G401.6 (cell line): ENCODE data around the gene CCNK.

ENCODE experiments used
- FAIRE-seq: peaks from 2 replicates; lab custom pipeline; 2012; peaks lifted over from hg19 to GRCh38; lab: Jason Lieb, UNC

The CCNK gene

DNA sequence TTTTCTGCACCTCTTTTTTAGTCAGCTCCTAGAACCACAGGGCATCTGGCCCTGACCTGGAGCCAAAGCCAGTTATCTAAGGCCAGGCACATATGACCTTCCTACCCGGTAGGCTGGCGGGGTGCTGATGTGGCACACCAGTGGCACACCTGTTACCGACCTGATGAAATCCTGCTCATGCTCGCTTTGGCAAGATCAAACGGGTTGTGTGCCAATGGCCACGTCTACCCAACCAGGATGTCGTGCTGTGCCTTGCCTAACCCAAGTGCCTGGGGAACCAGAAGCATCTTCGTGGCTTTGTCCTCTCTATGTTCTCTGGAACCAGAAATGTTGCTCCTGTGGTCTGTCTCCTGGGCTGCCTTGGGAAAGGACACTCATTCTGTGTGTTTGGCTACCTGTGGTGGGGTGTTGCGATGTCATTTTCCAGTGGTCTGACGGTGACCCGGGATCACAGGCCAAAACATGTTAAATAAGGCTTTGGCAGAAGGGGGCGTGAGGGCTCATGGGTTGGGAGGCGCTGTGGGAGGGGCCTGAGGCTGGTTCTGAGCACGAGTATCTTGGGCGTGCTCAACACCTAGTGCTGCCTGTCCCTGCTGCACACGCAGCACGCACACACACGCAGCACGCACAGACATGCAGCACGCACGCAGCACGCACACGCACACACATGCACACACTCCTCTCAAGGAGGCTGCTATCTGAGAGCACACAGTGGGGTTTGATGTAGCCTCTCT, 27.9 kb downstream of the CCNK start:
- no peak for FAIRE-seq

DNA sequence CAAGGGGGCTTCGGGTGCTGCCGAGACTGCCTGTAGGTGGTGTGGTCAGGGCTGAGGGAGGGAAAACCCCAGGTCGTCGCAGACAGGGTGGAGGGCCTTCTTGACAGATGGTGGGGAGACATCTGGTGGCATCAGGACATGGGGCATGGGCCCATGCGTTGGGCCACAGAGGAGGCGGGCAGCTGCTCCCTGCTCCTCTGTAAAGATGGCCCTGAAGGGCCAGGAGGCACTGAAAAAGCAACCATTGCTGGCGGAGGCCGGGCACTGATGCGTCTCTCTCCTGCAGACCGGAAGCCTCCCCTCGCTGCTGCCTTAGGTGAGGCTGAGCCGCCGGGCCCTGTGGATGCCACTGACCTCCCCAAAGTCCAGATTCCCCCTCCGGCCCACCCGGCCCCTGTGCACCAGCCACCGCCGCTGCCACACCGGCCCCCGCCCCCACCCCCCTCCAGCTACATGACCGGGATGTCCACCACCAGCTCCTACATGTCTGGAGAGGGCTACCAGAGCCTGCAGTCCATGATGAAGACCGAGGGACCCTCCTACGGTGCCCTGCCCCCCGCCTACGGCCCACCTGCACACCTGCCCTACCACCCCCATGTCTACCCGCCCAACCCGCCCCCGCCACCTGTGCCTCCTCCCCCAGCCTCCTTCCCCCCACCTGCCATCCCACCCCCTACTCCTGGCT, 28.8 kb downstream of the CCNK start:
- FAIRE-seq: no peak

DNA sequence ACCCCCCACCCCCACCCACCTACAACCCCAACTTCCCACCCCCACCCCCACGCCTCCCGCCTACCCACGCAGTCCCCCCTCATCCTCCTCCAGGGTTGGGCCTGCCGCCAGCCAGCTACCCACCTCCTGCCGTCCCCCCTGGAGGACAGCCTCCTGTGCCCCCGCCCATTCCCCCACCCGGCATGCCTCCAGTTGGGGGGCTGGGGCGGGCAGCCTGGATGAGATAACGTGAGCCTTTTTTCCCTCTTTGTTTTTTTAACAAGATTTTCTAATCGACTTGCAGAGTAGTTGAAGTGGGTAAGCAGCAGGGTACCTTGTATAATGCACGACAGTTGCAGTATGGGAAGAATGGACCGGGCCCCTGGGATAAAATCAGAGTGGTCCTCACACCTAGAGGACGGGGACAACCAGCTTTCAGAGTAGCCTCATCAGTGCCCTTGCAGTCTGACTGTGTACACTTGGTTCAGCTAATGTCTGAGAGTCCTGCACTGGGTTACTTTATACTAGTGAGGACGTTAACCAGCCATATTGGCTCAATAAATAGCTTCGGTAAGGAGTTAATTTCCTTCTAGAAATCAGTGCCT, 29.4 kb downstream of the CCNK start:
- FAIRE-seq: no peak

DNA sequence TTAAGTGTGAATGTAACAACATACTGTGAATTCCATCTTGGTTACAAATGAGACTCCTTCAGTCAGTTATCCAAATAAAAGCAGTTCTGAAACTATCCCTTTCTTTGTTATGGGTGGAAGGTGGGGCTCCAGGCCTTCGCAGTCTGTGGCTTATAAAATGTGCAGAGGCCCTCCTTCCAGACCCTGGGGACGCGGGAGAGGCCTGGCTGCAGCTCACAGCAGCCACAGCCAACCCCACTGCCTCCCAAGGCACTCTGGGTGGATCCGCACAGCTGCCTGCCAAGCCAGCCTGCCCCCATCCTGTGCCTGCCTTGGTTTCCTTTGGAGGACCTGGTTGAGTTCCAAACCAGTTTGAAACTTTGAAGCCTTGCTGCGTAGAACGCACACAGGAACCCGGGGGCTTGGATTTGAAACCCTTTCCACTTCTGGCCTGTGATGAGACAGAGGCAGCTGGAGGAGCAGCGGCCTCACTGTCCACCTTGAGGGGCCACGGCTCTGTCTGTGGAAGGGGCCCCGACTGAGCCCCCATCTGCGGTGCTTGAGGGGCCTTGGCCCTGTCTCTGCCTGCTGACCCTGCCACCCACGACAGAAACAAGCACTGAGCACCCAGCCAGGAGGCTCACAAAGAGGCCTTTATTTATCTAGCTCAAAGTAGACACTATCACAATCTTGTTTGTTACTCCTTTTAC, 30.4 kb downstream of the CCNK start:
- no peak for FAIRE-seq

DNA sequence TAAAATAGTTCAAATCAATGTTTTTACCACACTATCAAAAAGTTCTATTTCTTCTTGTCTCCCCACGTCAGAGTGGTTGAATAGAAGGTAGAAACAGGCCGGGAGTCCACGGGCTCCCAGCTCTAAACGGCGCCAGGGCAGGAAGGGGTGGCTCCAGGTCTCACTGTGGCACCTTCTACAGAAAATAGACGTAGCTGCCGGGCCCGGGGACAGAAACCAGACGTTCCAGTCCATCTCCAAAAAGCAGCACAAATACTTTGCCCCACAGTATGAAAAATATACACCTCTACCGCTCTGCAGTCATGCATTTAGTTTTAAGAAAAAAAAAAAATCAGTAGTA, 30.9 kb downstream of the CCNK start:
- no peak for FAIRE-seq

DNA sequence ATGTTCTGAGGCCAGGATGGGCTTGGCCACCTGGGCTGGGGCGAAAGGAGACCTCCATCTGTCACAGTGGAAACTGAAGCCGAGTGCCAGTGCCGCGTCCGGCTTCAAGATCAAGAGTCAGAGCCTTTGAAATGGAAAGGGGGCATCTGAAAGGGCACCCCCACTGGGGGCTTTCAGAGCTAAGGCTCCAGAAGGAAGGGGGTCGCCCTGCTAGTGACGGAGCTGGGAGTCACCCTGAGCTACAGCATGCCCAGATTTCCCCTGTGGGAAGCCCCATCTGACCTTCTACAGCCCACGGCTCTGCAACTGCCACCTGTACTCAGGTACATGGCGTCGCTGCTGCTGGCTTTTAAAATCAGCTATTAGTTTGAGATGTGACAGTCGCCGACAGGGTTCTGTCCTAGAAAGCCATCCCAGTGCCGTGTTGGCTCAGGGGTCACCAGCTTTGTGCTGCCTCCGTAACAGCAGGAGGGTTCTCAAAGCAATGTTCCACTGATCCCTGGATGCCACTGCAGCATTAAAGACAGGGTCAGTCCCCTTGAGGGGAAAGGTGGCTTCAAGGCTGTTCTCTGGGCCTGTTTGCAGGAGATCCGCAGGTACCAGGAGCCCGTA, 31.5 kb downstream of the CCNK start:
- no peak for FAIRE-seq

DNA sequence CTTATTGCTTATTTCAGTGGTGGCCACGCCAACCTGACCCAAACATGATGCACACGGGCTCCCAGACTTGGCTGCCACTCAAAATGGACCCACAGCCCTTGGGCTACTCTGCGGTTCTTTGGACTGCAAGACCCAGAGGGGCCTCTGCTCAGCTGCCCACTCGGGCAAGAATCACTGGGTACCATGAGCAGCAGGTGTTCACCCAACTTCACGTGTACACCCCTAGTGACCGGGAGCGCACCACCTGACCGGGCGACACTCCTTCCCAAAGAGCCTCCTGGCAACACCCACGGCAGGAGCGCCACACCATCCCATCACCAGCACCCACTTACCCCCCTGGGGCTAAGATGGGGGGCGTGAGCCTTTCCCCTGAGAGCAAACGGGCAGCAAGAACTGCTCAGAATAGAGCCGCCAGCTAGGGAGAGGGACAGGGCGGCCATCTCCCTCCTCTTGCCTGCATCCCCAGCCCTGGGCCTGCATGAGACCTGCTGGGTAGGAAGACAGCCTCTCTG, 32.0 kb downstream of the CCNK start:
- no peak for FAIRE-seq

DNA sequence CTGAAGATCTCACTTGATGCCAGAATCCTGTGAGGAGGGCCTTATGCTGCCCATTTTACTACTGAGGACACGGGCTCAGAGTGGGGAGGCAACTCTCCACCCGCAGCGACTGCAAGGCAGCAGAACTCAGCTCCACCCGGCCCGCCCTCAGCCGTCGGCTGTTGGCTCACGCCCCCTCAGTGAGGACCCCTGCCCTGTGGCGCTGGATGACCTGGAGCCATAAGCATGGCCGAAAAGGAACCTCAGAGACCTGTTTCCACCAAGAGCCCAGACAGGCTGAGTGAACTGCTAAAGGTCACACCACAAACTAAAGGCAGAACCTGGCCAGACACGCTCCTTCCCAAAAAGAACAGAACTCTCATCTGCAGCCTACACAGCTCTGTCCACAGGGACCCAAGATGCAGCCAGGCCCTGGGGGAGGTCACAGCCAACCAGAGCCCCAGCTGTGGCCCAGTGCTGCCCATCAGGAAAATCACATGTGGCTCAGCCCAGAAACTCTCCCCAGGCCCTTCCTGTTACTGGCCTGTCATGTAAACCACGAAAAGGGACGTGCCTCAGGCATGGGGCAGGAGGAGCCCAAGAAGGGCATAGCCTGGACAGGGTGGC, 32.8 kb downstream of the CCNK start:
- FAIRE-seq: no peak

DNA sequence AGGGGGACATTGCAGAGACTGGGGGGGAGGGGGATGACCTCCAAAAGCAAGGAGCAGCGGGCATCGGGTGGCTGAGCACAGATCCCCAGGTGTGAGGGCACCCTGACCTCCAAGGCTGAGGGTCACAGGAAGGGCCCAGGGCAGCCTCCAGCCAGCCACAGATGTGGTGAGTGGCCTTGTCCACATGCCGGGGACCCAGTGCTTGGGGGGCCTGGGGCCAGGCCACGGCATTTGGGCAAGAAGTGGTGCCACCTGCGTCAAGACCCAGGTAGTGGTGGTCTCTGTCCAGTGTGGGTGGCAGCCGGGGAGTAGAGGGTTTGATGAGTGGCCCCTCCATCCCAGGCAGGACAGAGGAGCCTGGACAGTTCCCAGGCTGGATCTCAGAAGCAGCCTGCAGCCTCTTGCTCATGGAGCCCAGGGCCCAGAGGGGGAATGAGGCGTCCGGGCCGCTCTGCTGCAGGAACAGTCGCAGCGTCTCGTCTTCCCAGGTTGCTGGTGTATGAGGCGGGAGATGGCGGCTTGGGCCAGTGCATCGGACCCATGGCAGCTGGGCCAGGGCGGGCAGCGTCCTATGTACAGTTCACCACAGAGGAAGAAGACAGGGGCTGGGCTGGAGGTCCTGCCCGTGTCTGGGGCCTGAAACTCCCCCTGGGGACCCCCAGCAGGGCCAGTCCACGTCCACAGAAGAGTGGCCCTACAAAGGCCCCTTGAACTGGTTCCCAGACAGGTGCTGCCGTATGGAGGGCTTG, 33.5 kb downstream of the CCNK start:
- FAIRE-seq: no peak

DNA sequence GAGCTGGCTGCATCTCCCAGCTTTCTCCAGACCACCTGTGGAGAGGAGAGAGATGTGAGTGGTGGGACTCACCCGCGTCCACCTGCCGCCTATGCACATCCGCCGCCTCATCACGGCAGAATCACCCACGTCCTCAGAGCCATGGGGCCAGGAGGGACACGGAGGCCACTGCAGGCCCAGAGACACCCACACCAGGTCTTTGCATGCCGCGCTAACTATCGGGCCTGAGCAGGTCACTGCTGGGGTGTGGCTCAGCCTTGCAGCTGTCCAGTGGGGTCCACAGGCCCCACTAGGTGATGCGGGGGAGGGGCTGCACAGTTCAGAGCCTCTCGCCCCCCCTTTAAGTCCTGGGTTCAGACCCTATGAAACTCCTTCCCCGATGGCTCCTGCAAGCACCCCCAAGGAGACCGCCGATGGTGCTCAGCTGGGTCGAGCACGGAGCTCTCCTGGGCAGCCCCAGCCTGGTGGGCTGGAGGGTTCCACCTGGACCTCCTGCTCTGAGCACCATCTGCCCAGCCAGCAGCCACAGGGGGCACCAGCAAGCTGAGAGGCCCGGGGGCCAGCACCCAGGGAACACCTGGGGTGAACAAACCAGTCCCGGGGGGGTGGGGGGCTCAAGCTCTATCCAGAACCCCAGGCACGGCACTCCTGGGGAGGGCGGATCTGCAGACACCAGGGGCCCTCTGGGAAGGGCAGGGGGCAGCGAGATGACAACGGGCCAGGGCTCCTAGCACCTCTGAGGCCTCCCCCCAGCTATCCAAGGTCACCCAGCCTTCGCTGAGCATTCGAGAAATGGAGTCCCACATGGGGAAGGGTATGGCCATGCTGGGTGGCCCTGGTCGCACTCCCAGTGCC, 34.3 kb downstream of the CCNK start:
- FAIRE-seq: no peak

DNA sequence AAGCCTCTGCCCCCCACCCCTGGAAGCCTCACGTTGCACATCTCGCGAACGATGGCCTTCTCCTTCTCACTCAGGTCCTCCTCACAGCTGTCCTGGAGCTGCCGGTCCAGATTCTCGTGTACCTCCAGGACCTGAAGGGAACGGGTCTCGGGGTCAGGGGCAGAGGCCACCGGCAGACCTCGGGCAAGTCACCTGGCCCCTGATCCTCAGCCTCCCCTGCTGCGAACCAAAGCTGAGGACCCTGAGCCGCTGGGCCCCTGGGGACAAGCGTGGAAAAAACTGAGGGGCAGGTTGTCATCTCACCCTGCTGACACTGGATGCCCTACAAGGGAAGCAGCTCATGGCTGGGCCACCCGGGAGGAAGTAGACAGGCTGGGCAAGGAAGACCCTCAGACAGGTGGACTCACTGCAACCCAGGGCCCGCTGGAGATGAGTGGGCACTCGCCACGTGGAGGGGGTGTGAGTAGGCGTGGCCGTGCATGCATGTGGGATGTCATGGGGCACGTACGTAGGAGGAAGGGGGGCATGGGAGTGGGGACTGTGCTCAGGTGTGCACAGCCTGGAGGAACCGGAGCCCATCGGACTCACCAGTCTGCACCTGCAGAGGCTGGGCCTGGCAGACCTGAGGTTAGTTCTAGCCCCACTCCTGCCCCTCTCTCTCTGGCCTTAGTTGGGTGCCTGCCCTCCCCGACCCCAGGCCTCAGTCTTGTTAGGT, 35.1 kb downstream of the CCNK start:
- FAIRE-seq: no peak

DNA sequence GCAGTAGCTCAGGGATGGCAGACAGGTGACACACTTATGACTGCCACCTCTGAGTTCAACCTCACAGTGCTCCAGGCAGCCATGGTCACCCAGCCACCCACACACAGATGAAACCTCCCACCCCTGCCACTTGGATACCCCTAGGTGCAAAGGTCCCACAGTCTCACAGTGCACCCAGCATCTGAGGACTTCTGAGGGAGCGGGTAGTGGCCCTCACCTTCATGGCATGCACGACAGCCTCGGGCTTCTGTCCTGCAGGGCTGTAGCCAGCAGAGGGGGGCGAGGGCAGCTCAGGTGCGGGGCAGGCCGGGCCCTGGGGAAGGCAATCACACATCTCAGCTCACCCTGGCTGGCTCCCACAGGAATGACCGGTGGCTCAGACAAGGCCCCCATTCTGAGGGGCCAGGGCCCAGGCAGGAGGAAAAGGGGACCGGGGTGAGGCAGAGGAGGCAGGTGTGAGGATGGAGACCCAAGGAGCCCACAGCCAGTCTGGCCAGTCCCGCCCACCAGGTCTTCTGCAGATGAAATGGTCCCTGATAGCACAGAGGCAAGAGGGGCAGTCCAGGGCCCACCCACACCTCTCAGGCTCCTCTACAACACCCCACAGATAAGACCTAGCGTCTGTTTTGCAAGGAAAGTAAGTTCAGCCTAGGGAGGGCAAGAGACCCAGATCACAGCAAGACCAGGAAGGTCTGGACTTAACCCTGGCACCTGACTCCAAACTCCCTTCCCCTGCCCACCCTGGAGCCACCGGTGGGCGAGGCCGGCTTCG, 35.8 kb downstream of the CCNK start:
- FAIRE-seq: no peak

DNA sequence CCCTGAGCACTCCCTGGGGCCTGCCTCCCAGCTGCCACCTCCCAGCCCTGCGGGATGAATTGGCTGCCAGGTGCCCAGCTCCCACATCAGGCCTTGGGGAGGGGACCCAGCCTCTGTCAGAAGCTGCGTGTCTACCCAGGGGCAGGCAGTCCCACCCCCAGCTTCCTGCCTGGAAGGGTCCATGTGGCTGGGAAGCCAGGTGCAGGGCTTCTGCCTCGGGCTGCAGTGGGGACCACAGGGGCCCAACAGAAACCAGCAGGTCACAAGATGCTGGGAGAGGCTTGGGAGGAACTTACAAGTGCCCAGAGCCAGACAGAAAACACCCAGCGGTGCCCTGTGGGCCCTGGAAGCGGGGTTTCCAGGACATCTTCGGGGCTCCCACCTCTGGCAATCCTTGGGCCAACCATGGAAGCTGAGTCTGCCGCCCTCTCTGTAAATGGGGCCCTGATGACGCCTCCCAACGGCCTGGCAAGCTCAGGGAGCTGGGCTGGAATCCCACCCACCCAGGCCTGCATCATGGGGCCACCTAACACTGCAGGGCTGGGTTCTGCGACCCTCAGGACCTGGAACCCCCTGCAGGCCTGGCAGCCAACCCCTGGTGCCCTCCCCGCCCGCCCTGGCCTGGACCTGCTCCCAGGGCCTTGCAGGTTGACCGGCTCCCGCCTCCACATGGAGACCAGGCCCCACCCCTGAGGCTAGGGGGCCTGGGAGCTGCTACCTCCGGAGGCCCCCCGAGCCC, 36.6 kb downstream of the CCNK start:
- no peak for FAIRE-seq

DNA sequence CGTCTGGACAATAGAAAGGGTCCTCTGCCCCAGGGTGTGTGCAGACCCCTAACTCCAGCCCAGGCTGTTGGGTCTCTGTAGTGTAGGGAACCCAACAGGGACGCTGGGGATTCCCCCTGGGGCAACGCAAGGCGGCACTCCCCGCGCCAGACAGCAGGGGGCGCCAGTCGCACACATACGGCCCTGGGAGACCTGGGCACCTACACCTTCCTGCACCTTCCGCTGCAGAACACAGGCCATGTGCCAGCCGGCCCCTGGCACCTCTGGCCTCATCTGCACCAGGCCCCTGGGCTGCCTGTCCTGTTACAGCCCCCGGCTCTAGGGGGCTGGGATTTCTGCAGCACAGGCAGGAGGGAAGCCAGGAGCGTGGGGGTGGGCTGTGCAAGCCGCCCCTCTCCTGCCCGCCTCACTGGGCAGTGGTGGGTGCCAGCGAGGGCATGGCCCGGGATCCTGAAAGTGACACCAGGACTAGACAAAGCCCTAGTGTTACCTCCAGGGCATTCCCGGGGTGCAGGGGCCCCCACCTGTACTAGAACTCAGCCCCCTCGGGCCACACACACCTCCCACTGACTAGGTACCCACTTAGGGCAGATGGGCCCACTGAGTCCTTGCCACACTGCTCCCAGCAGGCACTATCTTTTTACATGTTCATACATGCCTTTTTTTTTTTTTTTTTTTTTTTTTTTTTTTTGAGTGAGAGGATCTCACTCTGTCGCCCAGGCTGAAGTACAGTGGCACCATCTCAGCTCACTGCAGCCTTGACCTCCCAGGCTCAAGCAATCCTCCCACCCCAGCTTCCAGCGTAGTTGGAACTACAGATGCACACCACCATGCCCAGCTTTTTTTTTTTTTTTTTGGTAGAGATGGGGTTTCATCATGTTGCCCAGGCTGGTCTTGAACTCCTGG, 37.5 kb downstream of the CCNK start:
- FAIRE-seq: no peak

DNA sequence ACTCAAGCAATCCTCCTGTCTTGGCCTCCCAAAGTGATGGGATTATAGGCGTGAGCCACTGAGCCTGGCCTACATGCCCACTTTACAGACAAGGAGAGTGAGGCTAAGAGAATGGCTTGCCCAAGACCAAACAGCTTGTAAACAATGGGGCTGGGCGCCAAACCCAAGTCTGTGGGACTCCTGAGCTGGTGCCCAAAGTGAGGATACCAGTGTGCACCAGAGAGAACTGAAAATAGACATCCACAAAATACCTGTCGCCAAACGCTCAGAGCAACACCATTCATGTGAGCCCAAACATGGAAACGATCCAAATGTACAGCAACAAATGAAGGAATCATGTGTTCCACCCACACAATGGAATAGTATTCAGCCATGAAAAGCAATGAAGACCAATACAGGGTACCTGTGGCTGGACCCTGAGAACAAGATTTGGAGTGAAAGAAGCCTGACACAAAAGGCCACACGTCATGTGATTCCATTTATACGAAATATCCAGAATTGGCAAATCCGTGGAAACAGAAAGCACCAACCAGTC, 38.2 kb downstream of the CCNK start:
- no peak for FAIRE-seq

DNA sequence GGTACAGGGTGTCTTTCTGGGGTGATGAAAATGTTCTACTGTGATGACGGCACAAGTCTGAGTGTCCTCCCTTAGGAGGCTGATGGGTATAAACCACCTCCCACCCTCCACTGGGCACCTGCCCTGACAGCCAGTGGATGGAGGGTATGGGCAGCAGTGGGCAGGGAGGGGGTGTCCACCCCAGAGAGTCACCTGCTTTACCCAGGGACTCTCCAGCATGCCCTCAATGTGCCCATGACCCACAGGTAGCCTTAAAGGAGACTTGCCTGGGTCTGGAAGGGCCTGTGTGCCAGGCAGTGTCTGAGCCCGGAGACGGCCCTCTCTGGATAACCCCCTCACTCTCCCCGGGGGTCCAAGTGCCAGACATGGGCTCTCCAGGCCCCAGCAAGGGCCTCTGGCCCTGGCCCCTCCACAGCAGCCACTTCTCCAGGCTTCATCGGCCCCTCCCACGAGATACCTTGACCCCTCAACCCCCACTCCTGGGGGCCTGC, 38.8 kb downstream of the CCNK start:
- no peak for FAIRE-seq

DNA sequence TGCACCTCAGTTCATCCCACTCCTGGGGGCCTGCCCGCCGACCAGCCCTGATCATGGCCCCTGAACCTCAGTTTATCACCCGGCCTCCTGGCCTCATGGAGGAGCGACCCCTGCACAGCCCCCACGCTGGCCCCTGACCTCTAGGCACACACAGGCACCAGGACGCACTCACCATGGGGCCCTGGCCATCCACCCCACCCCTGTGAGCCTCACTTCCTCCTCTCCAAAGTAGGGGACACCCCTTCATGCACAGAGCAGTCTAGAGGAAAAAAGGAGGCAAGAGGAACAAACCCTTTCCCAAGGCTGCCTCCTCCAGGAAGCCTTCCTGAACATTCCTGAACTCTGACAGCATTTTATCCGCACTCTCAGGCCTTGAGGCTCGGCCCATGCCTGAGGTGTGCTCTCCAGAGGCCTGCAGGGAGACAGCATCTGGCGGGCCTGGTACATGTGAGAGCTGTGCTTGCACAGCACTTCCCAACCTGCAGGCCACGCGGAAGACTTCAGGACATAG, 39.4 kb downstream of the CCNK start:
- no peak for FAIRE-seq
